Sigmoid colon (tissue), 3 donors: ENCODE measurements around the gene RAB3C.

ENCODE experiments used
- POLR2A ChIP-seq, 2 donors: fragments of 450-650 bp; IDR thresholded peaks; one replicate each; pipeline ENCODE4 v1.6.1; 2016; ENCODE audit warnings: antibody characterized with exemption in 2 of 2, mild to moderate bottlenecking in 2 of 2, moderate library complexity in 2 of 2
- TF ChIP-seq, protein P1 (sequence below), 4 experiments: fragments of 450-650 bp in 3 of 4; fragments of 200-600 bp in 1 of 4; IDR thresholded peaks; one replicate each; pipeline ENCODE4 v1.5.1; 2016 to 2019; ENCODE audit warnings: antibody characterized with exemption in 4 of 4, mild to moderate bottlenecking in 3 of 4, moderate library complexity in 2 of 4

DNA sequence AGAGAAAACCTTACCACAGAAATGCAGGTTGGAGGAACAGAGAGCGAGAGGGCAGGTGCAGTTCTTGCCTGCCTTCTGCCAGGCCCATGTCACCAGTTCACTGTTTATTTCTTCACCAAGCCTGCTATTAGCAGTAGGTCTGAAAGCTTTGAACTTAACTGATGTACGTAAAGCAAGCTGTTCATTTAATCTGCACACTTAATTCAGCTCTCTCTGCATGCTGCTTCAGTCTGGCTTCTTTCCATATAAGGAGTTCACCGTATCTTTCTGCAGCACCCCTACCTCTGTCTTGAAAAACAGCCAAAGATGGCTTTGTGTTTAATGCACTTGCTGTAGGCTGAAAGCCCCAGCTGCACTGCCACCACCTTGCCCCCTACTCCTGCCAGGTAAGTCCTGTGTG, 205.1 kb downstream of the RAB3C start:
- TF ChIP-seq, protein P1, sequence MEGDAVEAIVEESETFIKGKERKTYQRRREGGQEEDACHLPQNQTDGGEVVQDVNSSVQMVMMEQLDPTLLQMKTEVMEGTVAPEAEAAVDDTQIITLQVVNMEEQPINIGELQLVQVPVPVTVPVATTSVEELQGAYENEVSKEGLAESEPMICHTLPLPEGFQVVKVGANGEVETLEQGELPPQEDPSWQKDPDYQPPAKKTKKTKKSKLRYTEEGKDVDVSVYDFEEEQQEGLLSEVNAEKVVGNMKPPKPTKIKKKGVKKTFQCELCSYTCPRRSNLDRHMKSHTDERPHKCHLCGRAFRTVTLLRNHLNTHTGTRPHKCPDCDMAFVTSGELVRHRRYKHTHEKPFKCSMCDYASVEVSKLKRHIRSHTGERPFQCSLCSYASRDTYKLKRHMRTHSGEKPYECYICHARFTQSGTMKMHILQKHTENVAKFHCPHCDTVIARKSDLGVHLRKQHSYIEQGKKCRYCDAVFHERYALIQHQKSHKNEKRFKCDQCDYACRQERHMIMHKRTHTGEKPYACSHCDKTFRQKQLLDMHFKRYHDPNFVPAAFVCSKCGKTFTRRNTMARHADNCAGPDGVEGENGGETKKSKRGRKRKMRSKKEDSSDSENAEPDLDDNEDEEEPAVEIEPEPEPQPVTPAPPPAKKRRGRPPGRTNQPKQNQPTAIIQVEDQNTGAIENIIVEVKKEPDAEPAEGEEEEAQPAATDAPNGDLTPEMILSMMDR (IDR thresholded peaks at IDR 0.05), result no peak
- TF ChIP-seq POLR2A (IDR thresholded peaks at IDR 0.05), result no peak
